Body of pancreas (tissue), 4 donors: ENCODE measurements around the gene GDF11.

Experiments
- POLR2A ChIP-seq, 3 donors: fragments of 450-650 bp; IDR thresholded peaks; one replicate each; pipeline ENCODE4 v1.6.1; 2016; ENCODE audit warnings: antibody characterized with exemption in 3 of 3, mild to moderate bottlenecking in 2 of 3
- TF ChIP-seq, protein P1 (sequence below), 7 experiments: fragments of 450-650 bp in 4 of 7; fragments of 200-600 bp in 3 of 7; sonication (generic) in 3 of 7; IDR thresholded peaks; one replicate each; pipeline ENCODE4 v1.5.1; 2016 to 2019; ENCODE audit warnings: antibody characterized with exemption in 7 of 7

DNA sequence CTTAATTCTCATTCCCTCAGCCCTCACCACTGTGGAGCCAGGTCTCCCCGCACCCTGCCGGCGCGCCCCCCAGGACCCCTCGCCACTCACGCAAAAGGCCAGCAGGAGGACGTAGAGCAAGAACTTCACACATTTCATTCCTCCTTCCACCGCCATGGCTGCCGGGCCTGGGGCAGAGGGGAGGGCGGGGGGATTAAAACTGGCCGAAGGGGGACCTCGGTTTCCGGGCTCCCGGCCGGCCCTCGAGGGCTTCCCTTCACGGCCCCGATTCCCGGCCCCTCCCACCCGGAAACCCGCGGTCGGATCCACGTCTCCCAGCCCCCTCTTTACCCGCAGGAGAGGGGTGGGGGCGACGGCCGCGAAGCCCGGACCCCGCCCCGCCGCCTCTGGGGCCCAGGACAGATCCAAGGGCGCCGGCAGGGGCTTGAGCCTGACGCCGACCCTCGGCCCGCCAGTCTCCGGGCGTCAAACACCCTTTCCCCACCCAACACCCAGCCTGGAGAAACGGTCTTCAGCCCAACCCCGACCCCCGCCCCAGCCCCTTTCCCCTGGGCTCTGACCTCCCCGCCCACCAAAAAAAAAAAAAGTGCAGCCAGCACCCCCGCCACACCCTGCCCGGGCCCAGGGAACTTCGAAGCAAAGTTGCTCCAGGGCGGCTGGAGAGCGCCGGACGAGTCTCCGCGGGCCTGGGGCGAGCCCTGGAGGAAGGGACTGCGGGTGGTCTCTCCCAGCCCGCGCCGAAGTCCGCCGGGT lies 14.6 kb upstream of the GDF11 start:
- no peak for TF ChIP-seq POLR2A (IDR thresholded peaks at IDR 0.05)
- TF ChIP-seq, protein P1, sequence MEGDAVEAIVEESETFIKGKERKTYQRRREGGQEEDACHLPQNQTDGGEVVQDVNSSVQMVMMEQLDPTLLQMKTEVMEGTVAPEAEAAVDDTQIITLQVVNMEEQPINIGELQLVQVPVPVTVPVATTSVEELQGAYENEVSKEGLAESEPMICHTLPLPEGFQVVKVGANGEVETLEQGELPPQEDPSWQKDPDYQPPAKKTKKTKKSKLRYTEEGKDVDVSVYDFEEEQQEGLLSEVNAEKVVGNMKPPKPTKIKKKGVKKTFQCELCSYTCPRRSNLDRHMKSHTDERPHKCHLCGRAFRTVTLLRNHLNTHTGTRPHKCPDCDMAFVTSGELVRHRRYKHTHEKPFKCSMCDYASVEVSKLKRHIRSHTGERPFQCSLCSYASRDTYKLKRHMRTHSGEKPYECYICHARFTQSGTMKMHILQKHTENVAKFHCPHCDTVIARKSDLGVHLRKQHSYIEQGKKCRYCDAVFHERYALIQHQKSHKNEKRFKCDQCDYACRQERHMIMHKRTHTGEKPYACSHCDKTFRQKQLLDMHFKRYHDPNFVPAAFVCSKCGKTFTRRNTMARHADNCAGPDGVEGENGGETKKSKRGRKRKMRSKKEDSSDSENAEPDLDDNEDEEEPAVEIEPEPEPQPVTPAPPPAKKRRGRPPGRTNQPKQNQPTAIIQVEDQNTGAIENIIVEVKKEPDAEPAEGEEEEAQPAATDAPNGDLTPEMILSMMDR (IDR thresholded peaks at IDR 0.05): no peak
